Activated CD4-positive, alpha-beta T cell treated with anti-CD3 and anti-CD28 coated beads for 48 hours (primary cell): ENCODE measurements around the gene AP2B1.
A peak's percentile ranks its signal among the peaks of the same experiment; 100 is the strongest.
"Not testable (repeated sequence)": the region's sequence is repeated elsewhere in the genome, so short reads cannot be mapped to it uniquely, and the experiment has no call there.

ENCODE experiments used
- DNase-seq: peaks from one replicate; pipeline ENCODE4 v3.0.0-alpha.2; 2020

Gene AP2B1

GRCh38 chr17:35750526-35751395 lies 163.6 kb downstream of the AP2B1 start:
- no peak for DNase-seq

GRCh38 chr17:35751541-35751940 lies 164.4 kb downstream of the AP2B1 start:
- DNase-seq, result not testable (repeated sequence)

- DNase-seq, result no peak
These were observed 165.3 kb downstream of the AP2B1 start for GRCh38 chr17:35752471-35752870.

GRCh38 chr17:35752945-35753764 lies 166.0 kb downstream of the AP2B1 start, which contains the start of gene GAS2L2:
Gene GAS2L2 (minus strand): TSS chr17:35753239. CDS start chr17:35752850, 389 bp downstream.
- no peak for DNase-seq

GRCh38 chr17:35757243-35757642 lies 170.1 kb downstream of the AP2B1 start:
- no peak for DNase-seq

- DNase-seq, result no peak
These were observed 173.5 kb downstream of the AP2B1 start, which contains the start of gene C17orf50 for GRCh38 chr17:35760587-35760986. Gene C17orf50 (plus strand): TSS chr17:35760887. CDS start chr17:35760942, 55 bp downstream.

- no peak for DNase-seq
These were observed 174.5 kb downstream of the AP2B1 start for GRCh38 chr17:35761601-35762000.

GRCh38 chr17:35763767-35764122 lies 176.6 kb downstream of the AP2B1 start:
- no peak for DNase-seq

- peak; percentile 91 for DNase-seq
These were observed 177.2 kb downstream of the AP2B1 start for GRCh38 chr17:35764123-35764991.

GRCh38 chr17:35765086-35765710 lies 178.1 kb downstream of the AP2B1 start:
- DNase-seq, result no peak

GRCh38 chr17:35765756-35766488 lies 178.8 kb downstream of the AP2B1 start:
- no peak for DNase-seq

GRCh38 chr17:35766489-35766877 lies 179.4 kb downstream of the AP2B1 start:
- no peak for DNase-seq

GRCh38 chr17:35766903-35767510 lies 179.9 kb downstream of the AP2B1 start:
- DNase-seq, result peak; percentile 35

- no peak for DNase-seq
These were observed 181.7 kb downstream of the AP2B1 start for GRCh38 chr17:35768797-35769196.

- DNase-seq, result no peak
These were observed 182.9 kb downstream of the AP2B1 start for GRCh38 chr17:35769895-35770486.

- no peak for DNase-seq
These were observed 186.0 kb downstream of the AP2B1 start for GRCh38 chr17:35773129-35773528.

GRCh38 chr17:35773679-35774425 lies 186.7 kb downstream of the AP2B1 start:
- DNase-seq, result no peak

GRCh38 chr17:35774499-35774898 lies 187.4 kb downstream of the AP2B1 start:
- no peak for DNase-seq

GRCh38 chr17:35775039-35775438 lies 187.9 kb downstream of the AP2B1 start:
- no peak for DNase-seq

GRCh38 chr17:35775583-35775982 lies 188.5 kb downstream of the AP2B1 start:
- no peak for DNase-seq
